SK-N-SH treated with all-trans-retinoic acid at 6 μM for 48 hours (cell line): ENCODE data around the gene CTBP2.

Experiments used
- CREB5 ChIP-seq: fragments of 250-450 bp; sonication (Bioruptor Pico); IDR thresholded peaks from 2 replicates; pipeline ENCODE4 v1.5.1; 2020; ENCODE audit warnings: low read depth, mild to moderate bottlenecking, moderate library complexity
- OSR1 ChIP-seq: fragments of 250-450 bp; sonication (Bioruptor Pico); IDR thresholded peaks from 2 replicates; pipeline ENCODE4 v1.8.0; 2022; ENCODE audit warnings: moderate library complexity, mild to moderate bottlenecking, inconsistent platforms
- PATZ1 ChIP-seq: fragments of 250-450 bp; sonication (Bioruptor Pico); IDR thresholded peaks from 2 replicates; pipeline ENCODE4 v1.8.0; 2020; ENCODE audit warnings: mild to moderate bottlenecking, moderate library complexity, borderline replicate concordance
- RARB ChIP-seq: fragments of 250-450 bp; sonication (Bioruptor Pico); IDR thresholded peaks from 2 replicates; pipeline ENCODE4 v1.8.0; 2021; ENCODE audit warnings: mild to moderate bottlenecking, moderate library complexity
- SNAI2 ChIP-seq: fragments of 250-450 bp; sonication (Bioruptor Pico); IDR thresholded peaks from 2 replicates; pipeline ENCODE4 v1.5.0; 2020; ENCODE audit warnings: mild to moderate bottlenecking, moderate library complexity
- TSHZ2 ChIP-seq: fragments of 250-450 bp; sonication (Bioruptor Pico); IDR thresholded peaks from 2 replicates; pipeline ENCODE4 v1.5.0; 2020; ENCODE audit warnings: mild to moderate bottlenecking, moderate library complexity
- ZNF8 ChIP-seq: fragments of 450-650 bp; formaldehyde crosslinking; IDR thresholded peaks from 2 replicates; pipeline ENCODE4 v1.5.0; 2020; ENCODE audit warnings: mild to moderate bottlenecking, moderate library complexity

GRCh38 chr10:125084614-125085257 is 75.6 kb downstream of the CTBP2 start:
- TF ChIP-seq CREB5 (CRISPR knock-in tag) (no peak), SNAI2 (CRISPR knock-in tag) (no peak), TSHZ2 (no peak), PATZ1 (CRISPR knock-in tag) (no peak), OSR1 (CRISPR knock-in tag) (no peak), ZNF8 (CRISPR knock-in tag) (no peak), RARB (CRISPR knock-in tag) (no peak)
